ENCODE data around the gene ACOT7. TPM values are rescaled to one million over a fixed set of nuclear protein-coding genes. Genes with fewer than 3 reads are reported as not detected.
A peak's percentile ranks its signal among the peaks of the same experiment; 100 is the strongest.

ACOT7 gene
- total RNA-seq, 6 donors from 2014 or later, result 8.2 to 33.4 (median 26.5) TPM

GRCh38 chr1:6392809-6393399 is 663 bp downstream of the ACOT7 start:
- H3K27ac ChIP-seq, result peak overlapping the region; percentile 94 to 98 (median 98)

DNA sequence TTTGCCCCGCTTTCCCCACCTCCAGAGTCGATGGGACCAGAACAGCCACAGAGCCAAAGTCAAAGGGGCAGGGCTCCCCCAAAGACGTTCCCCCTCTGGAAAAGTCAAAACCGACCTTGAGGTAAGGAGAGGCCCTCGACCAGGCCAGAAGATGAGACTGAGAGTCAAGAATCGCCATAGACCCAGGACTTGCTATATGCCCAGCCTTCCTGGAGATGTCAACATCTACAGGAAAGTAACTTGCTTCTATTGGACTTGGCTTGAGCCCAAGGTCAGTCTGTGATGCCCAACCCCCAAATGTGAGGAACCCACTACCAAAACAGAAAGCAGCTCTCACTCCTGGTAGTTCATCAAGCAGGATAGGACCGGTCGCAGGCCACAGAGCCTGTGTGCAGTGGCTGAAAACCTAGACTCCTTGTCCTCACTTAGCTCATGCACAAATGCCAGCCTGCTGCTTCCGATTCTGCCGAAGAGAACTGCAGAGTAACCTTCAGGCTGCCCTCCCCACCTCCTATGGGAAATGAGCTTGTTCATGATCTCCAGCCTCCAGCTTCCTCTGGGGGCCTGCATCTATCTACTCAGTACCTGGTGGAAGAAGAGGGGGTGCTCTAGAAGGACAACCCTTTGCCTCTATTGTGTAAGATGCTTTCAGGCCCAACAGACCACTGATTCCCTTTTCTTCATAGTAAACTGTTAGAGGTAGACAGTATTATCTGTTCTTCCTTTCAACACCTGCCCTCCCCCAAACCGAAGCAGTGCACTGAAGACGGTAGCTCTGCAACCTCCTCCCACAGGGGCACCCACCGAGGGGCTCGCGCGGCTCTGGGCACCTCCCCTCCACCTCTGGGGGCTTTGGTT is 1.4 kb downstream of the ACOT7 start:
- Histone ChIP-seq H3K9me3 (no peaks in the 10 kb centered on the region), H3K27me3 (no peaks in the 10 kb centered on the region), H3K36me3 (no peaks in the 10 kb centered on the region), H3K4me3 (peak overlapping the region in 3 of 4 donors; percentile 70 to 81 (median 72)), H3K27ac (peak overlapping the region in 3 of 4 donors; percentile 70 to 98 (median 94)), H3K4me1 (peaks cover 14 to 25% (median 18%) of the 10 kb centered on the region in 4 donors)
- 45 to 66% methylated on average over 9 to 16 of the region's 16 CpGs for WGBS, 2 donors
- ATAC-seq (ENCODE audit: low FRiP score in 2 of 2) (no peak), DNase-seq (no peak)
- TF ChIP-seq POLR2A (IDR thresholded peaks at IDR 0.05) (no peak), POLR2AphosphoS5 (IDR thresholded peaks at IDR 0.05) (no peak), EP300 (IDR thresholded peaks at IDR 0.05) (no peak)
- TF ChIP-seq, protein P1, sequence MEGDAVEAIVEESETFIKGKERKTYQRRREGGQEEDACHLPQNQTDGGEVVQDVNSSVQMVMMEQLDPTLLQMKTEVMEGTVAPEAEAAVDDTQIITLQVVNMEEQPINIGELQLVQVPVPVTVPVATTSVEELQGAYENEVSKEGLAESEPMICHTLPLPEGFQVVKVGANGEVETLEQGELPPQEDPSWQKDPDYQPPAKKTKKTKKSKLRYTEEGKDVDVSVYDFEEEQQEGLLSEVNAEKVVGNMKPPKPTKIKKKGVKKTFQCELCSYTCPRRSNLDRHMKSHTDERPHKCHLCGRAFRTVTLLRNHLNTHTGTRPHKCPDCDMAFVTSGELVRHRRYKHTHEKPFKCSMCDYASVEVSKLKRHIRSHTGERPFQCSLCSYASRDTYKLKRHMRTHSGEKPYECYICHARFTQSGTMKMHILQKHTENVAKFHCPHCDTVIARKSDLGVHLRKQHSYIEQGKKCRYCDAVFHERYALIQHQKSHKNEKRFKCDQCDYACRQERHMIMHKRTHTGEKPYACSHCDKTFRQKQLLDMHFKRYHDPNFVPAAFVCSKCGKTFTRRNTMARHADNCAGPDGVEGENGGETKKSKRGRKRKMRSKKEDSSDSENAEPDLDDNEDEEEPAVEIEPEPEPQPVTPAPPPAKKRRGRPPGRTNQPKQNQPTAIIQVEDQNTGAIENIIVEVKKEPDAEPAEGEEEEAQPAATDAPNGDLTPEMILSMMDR (IDR thresholded peaks at IDR 0.05), result no peak

More at GRCh38 chr1:6392809-6393399, 663 bp downstream of the ACOT7 start:
- no peaks in the 10 kb centered on the region for H3K27me3 ChIP-seq
- ATAC-seq (ENCODE audit: low FRiP score in 2 of 2) (peak in 1 of 2 donors; percentile 57), DNase-seq (no peak)
- H3K4me1 ChIP-seq, result peaks cover 14 to 25% (median 18%) of the 10 kb centered on the region in 4 donors
- H3K4me3 ChIP-seq, result peak overlapping the region; percentile 52 to 81 (median 71)
- H3K9me3 ChIP-seq, result no peaks in the 10 kb centered on the region
- no peaks in the 10 kb centered on the region for H3K36me3 ChIP-seq
- WGBS, 2 donors, result 1% methylated on average over 38 of the region's 83 CpGs; no CpG with 5 or more reads in 1 of the 2 donors
- no peak for TF ChIP-seq EP300 (IDR thresholded peaks at IDR 0.05)
- no peak for TF ChIP-seq POLR2A (IDR thresholded peaks at IDR 0.05)
- TF ChIP-seq, protein P1 (IDR thresholded peaks at IDR 0.05), result no peak
- TF ChIP-seq POLR2AphosphoS5 (IDR thresholded peaks at IDR 0.05), result no peak

DNA sequence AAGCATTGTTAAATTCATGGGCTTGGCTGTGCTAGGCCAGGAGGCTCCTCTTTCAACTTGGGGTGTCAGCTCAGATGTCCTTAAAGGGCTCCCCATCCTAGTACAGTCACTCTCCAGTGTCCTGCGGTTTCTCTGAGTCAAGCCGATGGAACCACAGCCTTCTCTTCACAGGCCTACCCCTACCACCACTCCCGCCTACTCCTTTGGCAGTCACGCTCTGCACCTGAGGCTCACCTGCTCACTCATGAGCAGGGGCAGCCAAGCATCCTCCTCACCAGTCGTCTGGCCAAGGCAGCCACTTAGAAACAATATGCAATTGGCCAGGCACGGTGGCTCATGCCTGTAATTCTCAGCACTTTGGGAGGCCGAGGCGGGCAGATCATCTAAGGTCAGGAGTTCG is 3.6 kb downstream of the ACOT7 start:
- H3K36me3 ChIP-seq, result no peaks in the 10 kb centered on the region
- ATAC-seq (ENCODE audit: low FRiP score in 2 of 2), result no peak
- H3K27me3 ChIP-seq, result no peaks in the 10 kb centered on the region
- 92 to 96% methylated on average over 9 of the region's 9 CpGs for WGBS, 2 donors
- no peaks in the 10 kb centered on the region for H3K9me3 ChIP-seq
- no peak overlapping the region for H3K27ac ChIP-seq
- no peak for DNase-seq
- TF ChIP-seq, protein P1 (IDR thresholded peaks at IDR 0.05), result no peak
- TF ChIP-seq POLR2AphosphoS5 (IDR thresholded peaks at IDR 0.05) (no peak), POLR2A (IDR thresholded peaks at IDR 0.05) (no peak)
- no peak overlapping the region for H3K4me3 ChIP-seq
- H3K4me1 ChIP-seq, result peaks cover 19 to 37% (median 22%) of the 10 kb centered on the region in 4 donors

- no peaks in the 10 kb centered on the region for H3K9me3 ChIP-seq
- H3K4me3 ChIP-seq, result no peak overlapping the region
- 69 to 84% methylated on average over 10 of the region's 10 CpGs for WGBS, 2 donors
- H3K36me3 ChIP-seq, result no peaks in the 10 kb centered on the region
- H3K27me3 ChIP-seq, result no peaks in the 10 kb centered on the region
- no peak for ATAC-seq (ENCODE audit: low FRiP score in 2 of 2)
- peaks cover 2 to 14% (median 6%) of the 10 kb centered on the region in 4 donors for H3K4me1 ChIP-seq
- no peak for DNase-seq
- TF ChIP-seq EP300 (IDR thresholded peaks at IDR 0.05) (no peak), POLR2A (IDR thresholded peaks at IDR 0.05) (no peak), POLR2AphosphoS5 (IDR thresholded peaks at IDR 0.05) (no peak)
- TF ChIP-seq, protein P1 (IDR thresholded peaks at IDR 0.05), result no peak
- no peak overlapping the region for H3K27ac ChIP-seq
Measured at GRCh38 chr1:6386371-6386949, 7.1 kb downstream of the ACOT7 start.
